Breast epithelium (tissue), 3 donors: ENCODE results near the gene NCAM2.

Experiments
- CTCF ChIP-seq, 3 donors: fragments of 450-650 bp; IDR thresholded peaks; one replicate each; pipeline ENCODE4 v1.5.1; 2016 to 2017; ENCODE audit warnings: antibody characterized with exemption in 3 of 3, mild to moderate bottlenecking in 3 of 3, moderate library complexity in 3 of 3
- POLR2A ChIP-seq: fragments of 450-650 bp; IDR thresholded peaks from one replicate; pipeline ENCODE4 v1.6.1; 2016; ENCODE audit warnings: antibody characterized with exemption, mild to moderate bottlenecking, moderate library complexity
- POLR2AphosphoS5 ChIP-seq, 3 donors: sonication (generic); formaldehyde crosslinking; IDR thresholded peaks; one replicate each; pipeline ENCODE4 v1.6.1; 2017; ENCODE audit warnings: antibody characterized with exemption in 3 of 3

- TF ChIP-seq CTCF (IDR thresholded peaks at IDR 0.05) (no peak), POLR2A (no peak), POLR2AphosphoS5 (IDR thresholded peaks at IDR 0.05) (no peak)
Measured at GRCh38 chr21:21010698-21011097, 12.5 kb downstream of the NCAM2 start.
